T-cell (primary cell): ENCODE measurements around the gene LZTR1. TPM values are rescaled to one million over a fixed set of nuclear protein-coding genes. Genes with fewer than 3 reads are reported as not detected.

ENCODE experiments used
- ATAC-seq, 4 experiments: fragments of 200-7000 bp in 3 of 4; fragments of 150-1000 bp in 1 of 4; cut with Tn5 transposase; replicated peaks in 1 of 4; 1 replicate in 3 of 4; 2 replicates in 1 of 4; pipeline ENCODE4 v1.10.0; 2021; ENCODE audit warnings: moderate library complexity in 3 of 4, mild to moderate bottlenecking in 2 of 4, moderate number of reproducible peaks in 1 of 4
- CTCF ChIA-PET, 2 donors: fragments of 300-600 bp; sonication (Branson Sonifier 250); formaldehyde crosslinking; loops; one replicate each; lab custom pipeline; 2022; ENCODE audit warnings: antibody characterized with exemption in 2 of 2; lab: Charles Lee
- POLR2A ChIA-PET, 2 donors: fragments of 300-600 bp; sonication (Branson Sonifier 250); formaldehyde crosslinking; loops; one replicate each; lab custom pipeline; 2022; ENCODE audit warnings: antibody characterized with exemption in 2 of 2; lab: Charles Lee
- DNase-seq, 35 experiments: peaks; one replicate each; pipeline versions ENCODE4 v3.0.0 to v3.0.0-alpha.2; 2013 to 2023
- H3K27ac ChIP-seq: one replicate; pipeline ENCODE4 v1.5.1; 2013; ENCODE audit warnings: low read length
- H3K27me3 ChIP-seq, 2 experiments: replicated peaks in 1 of 2; 1 replicate in 1 of 2; 2 replicates in 1 of 2; pipeline versions ENCODE4 v1.6.1 to v1.7.0; 2013; ENCODE audit warnings: low read length in 1 of 2, mixed read lengths in 1 of 2; ENCODE audit not compliant: control insufficient read depth in 2 of 2, insufficient read depth in 2 of 2; ENCODE audit errors: extremely low read depth in 1 of 2
- H3K36me3 ChIP-seq, 2 donors: 1 replicate in 1 of 2; 2 replicates in 1 of 2; pipeline versions ENCODE4 v1.6.1 to v1.7.0; 2013; ENCODE audit warnings: low read length in 1 of 2; ENCODE audit not compliant: control insufficient read depth in 2 of 2, insufficient read depth in 1 of 2; ENCODE audit errors: extremely low read depth in 1 of 2
- H3K4me1 ChIP-seq, 2 experiments: 1 replicate in 1 of 2; 2 replicates in 1 of 2; pipeline versions ENCODE4 v1.6.1 to v1.7.0; 2013; ENCODE audit warnings: low read length in 2 of 2, mixed read lengths in 1 of 2; ENCODE audit not compliant: insufficient read depth in 2 of 2, control insufficient read depth in 1 of 2; ENCODE audit errors: extremely low read depth in 1 of 2
- H3K4me3 ChIP-seq, 2 donors: 1 replicate in 1 of 2; 2 replicates in 1 of 2; pipeline versions ENCODE4 v1.5.1 to v1.7.0; 2013; ENCODE audit warnings: mild to moderate bottlenecking in 2 of 2, low read length in 1 of 2, moderate library complexity in 1 of 2; ENCODE audit not compliant: control insufficient read depth in 1 of 2; ENCODE audit errors: extremely low read depth in 1 of 2
- H3K9me3 ChIP-seq: 2 replicates; pipeline ENCODE4 v1.7.0; 2013
- H3K27ac Mint-ChIP-seq, 2 donors: one replicate each; pipeline ENCODE4 v1.8.0; 2020 to 2021; ENCODE audit warnings: mild to moderate bottlenecking in 2 of 2, mixed read lengths in 2 of 2
- H3K27me3 Mint-ChIP-seq, 2 donors: one replicate each; pipeline ENCODE4 v1.8.0; 2021 to 2022; ENCODE audit warnings: mixed read lengths in 2 of 2
- H3K36me3 Mint-ChIP-seq: one replicate; pipeline ENCODE4 v1.8.0; 2021; ENCODE audit warnings: mixed read lengths
- H3K4me1 Mint-ChIP-seq, 3 donors: one replicate each; pipeline ENCODE4 v1.8.0; 2020 to 2022; ENCODE audit warnings: mixed read lengths in 3 of 3, mild to moderate bottlenecking in 1 of 3
- H3K4me3 Mint-ChIP-seq, 3 donors: one replicate each; pipeline ENCODE4 v1.8.0; 2020 to 2022; ENCODE audit warnings: mild to moderate bottlenecking in 3 of 3, mixed read lengths in 3 of 3, moderate library complexity in 3 of 3
- H3K9me3 Mint-ChIP-seq, 3 donors: one replicate each; pipeline ENCODE4 v1.8.0; 2020 to 2022; ENCODE audit warnings: mixed read lengths in 3 of 3
- WGBS: methylation state at CpG from one replicate; pipeline ENCODE4 v1.1.5; 2013; ENCODE audit warnings: missing lambda C conversion rate; ENCODE audit not compliant: insufficient coverage; 5-methylcytosine and 5-hydroxymethylcytosine counted together
- total RNA-seq, 35 experiments: library from RNA in 6 of 35; stranded (reverse) in 6 of 35; fragments of 120-200 nt in 1 of 35; gene quantifications; one replicate each; pipeline versions ENCODE4 v1.2.1 to v1.2.4 and lab custom pipeline; 2013 to 2026

The LZTR1 gene
- total RNA-seq, 5 donors from 2014 or later (not counting 1 experiment from before 2014, with no cell fraction given) = 57.1 to 118 (median 105) TPM

DNA sequence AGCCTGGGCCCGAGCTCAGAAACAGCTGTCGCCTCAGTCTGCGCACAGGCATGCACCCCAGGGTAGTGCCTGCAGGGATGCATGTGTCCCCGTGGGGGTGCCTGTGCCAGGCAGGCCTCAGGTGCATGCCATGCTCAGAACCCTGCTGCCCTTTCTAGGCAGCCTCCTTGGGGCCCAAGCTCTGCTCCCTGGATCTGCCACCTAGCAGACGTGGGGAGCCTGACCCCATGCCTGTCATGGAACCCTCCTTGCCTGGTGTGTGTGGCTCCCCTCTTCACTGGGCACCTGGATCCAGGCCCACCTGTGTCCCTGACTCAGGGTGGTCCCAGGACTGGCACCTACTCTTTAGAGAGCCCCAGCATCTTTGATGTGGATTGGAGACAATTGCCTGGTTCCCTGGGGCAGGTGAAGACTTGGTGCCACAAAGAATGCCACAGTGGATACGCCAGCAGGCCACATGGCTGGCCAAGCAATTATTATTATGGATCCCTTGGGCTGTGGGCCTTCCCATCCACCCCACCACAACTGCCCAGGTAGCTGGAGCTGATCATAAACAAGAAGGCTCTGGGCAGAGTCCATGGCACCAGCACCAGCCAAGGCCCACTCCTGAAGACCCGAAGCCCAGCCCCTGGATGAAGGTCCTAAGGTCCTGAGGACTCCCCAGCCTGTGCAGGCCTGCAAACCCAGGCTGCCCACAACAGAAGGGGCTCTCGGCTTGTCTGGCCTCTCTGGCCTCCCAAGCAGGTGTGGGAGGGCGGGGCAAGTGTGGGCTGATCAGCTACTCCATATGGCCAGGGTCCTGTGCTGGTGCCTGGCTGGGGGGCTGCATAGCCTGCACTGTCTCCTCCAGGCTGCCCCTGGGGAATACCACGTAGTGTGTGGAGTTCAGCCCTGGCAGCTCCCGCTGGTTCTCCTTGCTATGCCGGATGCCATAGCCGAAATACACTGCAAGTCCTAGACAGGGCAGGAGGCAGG is 46.5 kb downstream of the LZTR1 start:
- ChIA-PET CTCF (no interaction called here), POLR2A (interaction anchor here in 1 of 2 donors (0.5 kb wide), 1 partner anchor 61 kb away, joined by 3 read pairs; no protein-coding TSS in a partner anchor)
- no peak overlapping the region for H3K27ac ChIP-seq
- peaks cover 15 to 17% (median 17%) of the 10 kb centered on the region in 3 donors for H3K4me1 Mint-ChIP-seq
- H3K9me3 Mint-ChIP-seq = no peaks in the 10 kb centered on the region
- H3K27ac Mint-ChIP-seq = no peak overlapping the region
- WGBS = 79% methylated on average over 12 of the region's 13 CpGs
- H3K4me3 ChIP-seq = no peak overlapping the region
- H3K36me3 ChIP-seq = no peaks in the 10 kb centered on the region
- H3K9me3 ChIP-seq = no peaks in the 10 kb centered on the region
- H3K27me3 ChIP-seq = peaks cover 0 to 76% of the 10 kb centered on the region in 2 experiments
- H3K4me1 ChIP-seq = peaks cover 0 to 26% of the 10 kb centered on the region in 2 experiments
- H3K27me3 Mint-ChIP-seq = peaks cover 22 to 37% of the 10 kb centered on the region in 2 donors
- DNase-seq (no peak), ATAC-seq (no peak)
- H3K4me3 Mint-ChIP-seq = no peak overlapping the region
- H3K36me3 Mint-ChIP-seq = no peaks in the 10 kb centered on the region

GRCh38 chr22:21029486-21030025 is 47.5 kb downstream of the LZTR1 start:
- ChIA-PET POLR2A (no interaction called here), CTCF (no interaction called here)
- 74% methylated on average over 12 of the region's 12 CpGs for WGBS
- Mint-ChIP-seq H3K36me3 (no peaks in the 10 kb centered on the region), H3K27ac (no peak overlapping the region), H3K27me3 (peaks cover 22 to 42% of the 10 kb centered on the region in 2 donors), H3K4me1 (peaks cover 15 to 17% (median 17%) of the 10 kb centered on the region in 3 donors), H3K4me3 (no peak overlapping the region), H3K9me3 (no peaks in the 10 kb centered on the region)
- Histone ChIP-seq H3K4me1 (peaks cover 0 to 26% of the 10 kb centered on the region in 2 experiments), H3K27me3 (peaks cover 0 to 77% of the 10 kb centered on the region in 2 experiments), H3K36me3 (no peaks in the 10 kb centered on the region), H3K4me3 (no peak overlapping the region), H3K27ac (no peak overlapping the region), H3K9me3 (no peaks in the 10 kb centered on the region)
- DNase-seq = no peak
- ATAC-seq = no peak

DNA sequence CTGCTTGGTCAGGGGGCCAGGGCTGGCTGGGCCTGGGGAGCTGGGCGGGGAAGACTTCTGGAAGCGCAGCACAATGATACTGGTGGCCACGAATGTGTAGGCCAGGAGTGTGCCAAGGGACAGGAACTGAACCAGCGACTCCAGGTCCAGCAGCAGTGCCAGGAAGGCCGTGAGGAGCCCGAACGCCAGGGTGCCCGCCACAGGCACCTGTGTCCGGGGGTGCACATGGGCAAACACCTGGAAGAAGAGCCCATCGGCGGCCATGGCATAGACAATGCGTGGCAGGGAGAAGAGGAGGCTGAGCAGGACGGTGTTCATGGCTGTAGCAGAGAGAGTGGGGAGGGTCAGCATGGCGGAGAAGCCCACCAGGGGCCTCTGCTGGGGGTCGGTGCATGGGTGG is 47.9 kb downstream of the LZTR1 start:
- Histone ChIP-seq H3K36me3 (no peaks in the 10 kb centered on the region), H3K27ac (no peak overlapping the region), H3K4me1 (peaks cover 0 to 24% of the 10 kb centered on the region in 2 experiments), H3K27me3 (peaks cover 0 to 77% of the 10 kb centered on the region in 2 experiments), H3K9me3 (no peaks in the 10 kb centered on the region), H3K4me3 (no peak overlapping the region)
- H3K4me1 Mint-ChIP-seq = peaks cover 14 to 16% (median 15%) of the 10 kb centered on the region in 3 donors
- H3K27ac Mint-ChIP-seq = peak overlapping the region in 1 of 2 donors; percentile 41
- POLR2A ChIA-PET = no interaction called here
- H3K36me3 Mint-ChIP-seq = no peaks in the 10 kb centered on the region
- H3K4me3 Mint-ChIP-seq = no peak overlapping the region
- peaks cover 22 to 43% of the 10 kb centered on the region in 2 donors for H3K27me3 Mint-ChIP-seq
- ATAC-seq (no peak), DNase-seq (no peak)
- no peaks in the 10 kb centered on the region for H3K9me3 Mint-ChIP-seq
- CTCF ChIA-PET = no interaction called here
- 80% methylated on average over 15 of the region's 15 CpGs for WGBS

DNA sequence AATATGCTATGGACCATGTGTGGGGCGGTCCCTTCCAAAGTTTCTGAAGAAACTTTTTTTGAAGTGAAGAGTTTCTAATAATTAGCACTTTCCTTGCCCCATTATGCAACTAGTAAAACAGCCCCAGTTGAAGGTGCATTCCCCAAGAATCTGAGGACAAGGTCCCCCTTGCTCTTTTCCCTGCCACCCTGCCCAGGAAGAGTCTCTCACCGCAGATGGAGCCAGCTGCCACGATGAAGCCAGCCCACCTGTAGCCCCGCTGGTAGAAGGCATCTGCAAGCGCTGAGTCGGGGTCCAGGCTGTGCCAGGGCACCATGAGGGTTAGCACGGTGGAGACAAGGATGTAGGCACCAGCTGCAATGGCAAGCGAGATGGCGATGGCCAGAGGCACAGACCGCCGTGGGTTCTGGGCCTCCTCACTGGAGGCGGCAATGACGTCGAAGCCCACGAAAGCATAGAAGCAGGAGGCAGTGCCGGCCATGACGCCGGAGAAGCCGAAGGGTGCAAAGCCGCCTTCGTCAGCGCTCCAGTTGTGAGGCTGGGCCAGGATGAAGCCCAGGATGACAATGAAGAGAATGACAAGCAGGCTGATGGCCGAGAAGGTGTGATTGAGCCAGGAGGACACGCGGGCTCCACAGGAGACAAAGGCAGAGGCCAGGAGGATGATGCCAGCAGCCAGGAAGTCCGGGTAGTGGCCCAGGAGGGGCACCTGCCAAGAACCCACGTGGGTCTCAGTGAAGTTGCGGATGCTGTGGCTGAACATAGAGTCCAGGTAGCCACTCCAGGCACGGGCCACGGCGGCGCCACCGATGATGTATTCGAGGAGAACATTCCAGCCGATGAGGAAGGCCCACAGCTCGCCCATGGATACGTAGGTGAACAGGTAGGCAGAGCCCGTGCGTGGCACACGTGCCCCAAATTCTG is 48.8 kb downstream of the LZTR1 start:
- no peak overlapping the region for H3K4me3 ChIP-seq
- H3K36me3 ChIP-seq = no peaks in the 10 kb centered on the region
- ATAC-seq (no peak), DNase-seq (no peak)
- Mint-ChIP-seq H3K9me3 (no peaks in the 10 kb centered on the region), H3K36me3 (no peaks in the 10 kb centered on the region), H3K4me3 (peak overlapping the region in 2 of 3 donors; percentile 28 to 44), H3K4me1 (peaks cover 5 to 7% (median 7%) of the 10 kb centered on the region in 3 donors), H3K27me3 (peaks cover 22 to 43% of the 10 kb centered on the region in 2 donors), H3K27ac (no peak overlapping the region)
- no peak overlapping the region for H3K27ac ChIP-seq
- peaks cover 0 to 75% of the 10 kb centered on the region in 2 experiments for H3K27me3 ChIP-seq
- ChIA-PET POLR2A (no interaction called here), CTCF (no interaction called here)
- peaks cover 0 to 16% of the 10 kb centered on the region in 2 experiments for H3K4me1 ChIP-seq
- no peaks in the 10 kb centered on the region for H3K9me3 ChIP-seq
- 92% methylated on average over 37 of the region's 40 CpGs for WGBS

GRCh38 chr22:21031545-21032036 is 49.5 kb downstream of the LZTR1 start:
- WGBS = 88% methylated on average over 16 of the region's 18 CpGs
- CTCF ChIA-PET = no interaction called here
- peaks cover 1 to 5% (median 4%) of the 10 kb centered on the region in 3 donors for H3K4me1 Mint-ChIP-seq

More at GRCh38 chr22:21031545-21032036, 49.5 kb downstream of the LZTR1 start:
- Mint-ChIP-seq H3K36me3 (no peaks in the 10 kb centered on the region), H3K4me3 (peak overlapping the region in 1 of 3 donors; percentile 44), H3K9me3 (no peaks in the 10 kb centered on the region), H3K27me3 (peaks cover 22 to 45% of the 10 kb centered on the region in 2 donors), H3K27ac (no peak overlapping the region)
- ATAC-seq (no peak), DNase-seq (no peak)
- POLR2A ChIA-PET = no interaction called here
- Histone ChIP-seq H3K4me1 (peaks cover 0 to 13% of the 10 kb centered on the region in 2 experiments), H3K36me3 (no peaks in the 10 kb centered on the region), H3K27me3 (peaks cover 0 to 72% of the 10 kb centered on the region in 2 experiments), H3K4me3 (peak overlapping the region in 1 of 2 donors; percentile 46), H3K9me3 (no peaks in the 10 kb centered on the region), H3K27ac (no peak overlapping the region)
